ENCODE data around the gene LEPR.

GRCh38 chr1:65458730-65459396, 38.4 kb downstream of the LEPR start:
- no peak for TF ChIP-seq POLR2A (IDR thresholded peaks at IDR 0.05)
- TF ChIP-seq, protein P1, sequence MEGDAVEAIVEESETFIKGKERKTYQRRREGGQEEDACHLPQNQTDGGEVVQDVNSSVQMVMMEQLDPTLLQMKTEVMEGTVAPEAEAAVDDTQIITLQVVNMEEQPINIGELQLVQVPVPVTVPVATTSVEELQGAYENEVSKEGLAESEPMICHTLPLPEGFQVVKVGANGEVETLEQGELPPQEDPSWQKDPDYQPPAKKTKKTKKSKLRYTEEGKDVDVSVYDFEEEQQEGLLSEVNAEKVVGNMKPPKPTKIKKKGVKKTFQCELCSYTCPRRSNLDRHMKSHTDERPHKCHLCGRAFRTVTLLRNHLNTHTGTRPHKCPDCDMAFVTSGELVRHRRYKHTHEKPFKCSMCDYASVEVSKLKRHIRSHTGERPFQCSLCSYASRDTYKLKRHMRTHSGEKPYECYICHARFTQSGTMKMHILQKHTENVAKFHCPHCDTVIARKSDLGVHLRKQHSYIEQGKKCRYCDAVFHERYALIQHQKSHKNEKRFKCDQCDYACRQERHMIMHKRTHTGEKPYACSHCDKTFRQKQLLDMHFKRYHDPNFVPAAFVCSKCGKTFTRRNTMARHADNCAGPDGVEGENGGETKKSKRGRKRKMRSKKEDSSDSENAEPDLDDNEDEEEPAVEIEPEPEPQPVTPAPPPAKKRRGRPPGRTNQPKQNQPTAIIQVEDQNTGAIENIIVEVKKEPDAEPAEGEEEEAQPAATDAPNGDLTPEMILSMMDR (IDR thresholded peaks at IDR 0.05) = no peak

All from body of pancreas (tissue), 4 donors.